NCI-H446 (cell line): Measurements from ENCODE around the gene ZNF775.
A peak's percentile ranks its signal among the peaks of the same experiment; 100 is the strongest.

Source experiments
- DNase-seq, 2 experiments: peaks; one replicate each; lab custom pipeline; 2025; lab: John Stamatoyannopoulos, UW

The ZNF775 gene

DNA sequence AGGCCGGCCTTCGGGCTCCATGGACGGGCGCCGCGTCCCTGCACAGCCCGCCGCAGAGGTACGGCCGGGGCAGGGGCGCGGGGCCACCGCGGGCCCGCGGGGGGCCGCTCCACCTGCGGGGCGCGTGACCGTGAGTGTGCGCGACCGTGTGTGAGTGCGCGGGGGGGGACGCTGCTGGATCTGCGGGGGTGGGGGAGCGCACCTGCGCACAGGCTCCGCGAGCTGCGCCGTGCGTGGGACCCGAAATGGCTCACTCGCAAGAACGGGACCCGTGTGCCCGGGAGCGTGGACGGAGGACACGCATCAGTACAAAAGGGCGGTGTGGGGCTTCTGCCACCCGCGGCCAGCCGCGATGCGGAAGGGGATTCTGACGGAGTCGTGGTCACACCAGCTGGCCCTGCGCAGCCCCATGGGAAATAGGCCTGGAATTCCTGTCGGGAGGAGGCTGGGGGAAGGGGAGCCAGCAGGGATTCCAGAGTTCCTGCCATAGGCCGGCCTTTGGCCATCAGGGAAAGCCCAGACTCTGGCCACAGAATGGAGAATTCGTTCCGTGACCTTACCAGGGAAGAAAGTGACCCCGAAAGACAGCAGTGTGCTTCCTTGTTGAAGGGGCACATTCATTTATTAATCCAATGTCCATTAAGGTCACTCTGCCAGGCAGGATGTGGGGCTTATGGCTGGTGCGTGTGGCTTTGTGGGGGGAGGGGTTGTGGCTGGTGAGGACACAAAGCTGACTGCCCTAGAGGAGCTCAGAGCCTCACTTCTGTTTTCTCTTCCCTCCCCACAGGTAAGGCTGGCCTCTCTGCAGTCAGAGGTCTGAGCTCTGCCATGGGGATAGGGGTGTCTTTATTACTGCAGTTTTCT lies 10.0 kb upstream of the ZNF775 start:
- DNase-seq, result peak in 1 of 2 experiments; percentile 29

DNA sequence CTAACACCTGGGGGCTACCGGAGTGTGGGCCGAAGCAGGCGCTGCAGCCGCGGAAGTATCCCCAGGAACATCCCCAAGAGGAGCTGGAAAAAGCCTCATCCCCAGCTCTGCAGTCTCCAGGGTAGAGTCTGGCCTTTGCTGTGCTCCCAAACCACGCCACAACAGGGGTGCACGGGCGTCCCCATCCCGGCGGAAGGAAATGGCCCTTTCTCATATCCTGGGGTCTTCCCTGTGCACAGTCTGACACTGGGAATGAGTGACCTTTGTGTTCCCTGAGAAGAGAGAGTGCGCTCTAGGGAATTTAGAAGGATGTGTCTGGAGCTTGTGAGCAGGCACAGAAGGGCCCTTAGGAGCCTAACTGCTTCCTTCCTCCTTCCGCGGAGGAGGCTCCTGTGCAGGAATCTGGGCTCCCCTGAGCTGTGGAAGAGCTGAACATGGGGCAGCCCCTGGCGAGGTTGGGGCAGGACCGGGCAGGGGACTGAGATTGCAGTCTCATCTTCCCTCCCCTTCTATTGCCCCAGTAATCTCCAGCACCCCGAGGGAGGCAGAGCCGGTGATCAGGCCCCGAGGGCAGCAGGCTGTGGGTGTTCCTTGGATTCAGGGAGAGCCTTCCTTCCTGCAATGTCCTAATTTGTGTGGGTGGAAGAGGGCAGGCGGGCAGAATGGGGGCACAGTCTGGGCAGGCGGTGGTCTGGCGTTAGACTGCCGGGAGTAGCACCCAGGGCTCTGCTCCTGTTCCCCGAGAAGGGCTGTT lies 9.2 kb upstream of the ZNF775 start:
- no peak for DNase-seq

- no peak for DNase-seq
These were observed 8.5 kb upstream of the ZNF775 start for GRCh38 chr7:150370612-150371071.

- DNase-seq, result no peak
These were observed 7.8 kb upstream of the ZNF775 start for GRCh38 chr7:150371131-150371995.

GRCh38 chr7:150371996-150372270 lies 7.2 kb upstream of the ZNF775 start:
- no peak for DNase-seq

GRCh38 chr7:150372271-150373048 lies 6.7 kb upstream of the ZNF775 start:
- DNase-seq, result no peak

- DNase-seq, result no peak
These were observed 5.9 kb upstream of the ZNF775 start for GRCh38 chr7:150373049-150373801.

GRCh38 chr7:150374026-150374425 lies 5.1 kb upstream of the ZNF775 start:
- no peak for DNase-seq

DNA sequence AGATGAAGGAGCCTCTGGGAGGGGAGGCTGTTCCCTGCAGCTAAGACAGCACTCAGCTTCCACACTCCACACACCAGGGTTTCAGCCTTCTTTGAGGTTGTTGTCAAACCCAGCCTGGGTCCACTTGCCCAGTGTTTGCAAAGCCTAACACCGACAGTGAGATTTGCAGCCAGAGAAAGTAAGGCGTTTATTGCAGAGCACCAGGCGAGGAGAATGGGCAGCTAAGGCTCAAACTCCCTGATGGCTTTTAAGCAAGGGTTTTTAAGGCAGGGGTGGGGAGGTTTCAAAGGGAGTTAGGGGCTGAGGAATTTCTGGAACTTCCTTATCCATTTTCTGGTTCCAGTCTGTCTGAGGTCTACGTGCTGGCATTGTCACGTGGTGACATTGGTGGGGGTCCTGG lies 4.7 kb upstream of the ZNF775 start:
- DNase-seq, result no peak

- no peak for DNase-seq
These were observed 3.2 kb upstream of the ZNF775 start for GRCh38 chr7:150375662-150376521.

DNA sequence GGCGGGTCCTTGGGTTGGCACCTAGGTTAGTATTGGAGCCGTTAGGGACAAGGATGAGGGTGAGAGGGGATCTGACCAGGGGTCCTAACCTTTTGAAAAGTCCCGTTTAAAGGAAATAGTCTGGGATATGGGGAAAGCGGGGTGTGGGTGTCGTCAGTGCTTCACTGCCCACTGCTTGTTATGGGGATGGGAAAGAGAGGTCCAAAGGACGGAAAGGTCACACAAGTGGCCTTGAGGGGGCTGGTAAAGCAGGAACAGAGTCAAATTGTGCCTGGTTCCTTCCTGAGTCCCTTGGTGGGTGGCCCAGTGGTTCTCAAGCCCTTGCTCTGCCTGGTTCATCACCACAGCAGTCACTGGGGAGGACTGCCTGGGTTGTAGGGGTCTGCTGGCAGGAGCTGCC lies 2.6 kb upstream of the ZNF775 start:
- no peak for DNase-seq

DNA sequence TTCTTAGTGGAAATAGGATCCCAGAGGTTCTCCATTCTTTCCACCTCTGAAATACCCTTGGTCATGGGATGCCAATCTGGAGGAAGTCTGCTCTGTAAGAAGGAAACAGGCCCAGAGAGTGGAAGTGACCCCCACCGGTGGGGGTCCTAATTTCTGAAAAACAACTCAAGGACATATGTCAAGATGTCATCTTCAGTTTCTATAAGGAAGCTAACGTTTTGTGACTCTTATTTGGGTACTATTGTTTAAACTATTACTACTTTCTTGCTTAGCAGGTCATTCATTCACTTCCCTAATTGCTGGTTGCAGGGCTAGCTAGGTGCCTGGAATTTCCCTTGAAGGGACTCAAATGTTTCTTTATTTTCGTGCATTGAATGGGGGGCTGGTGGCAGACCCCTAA lies 1.9 kb upstream of the ZNF775 start:
- DNase-seq, result no peak

GRCh38 chr7:150377635-150378034 lies 1.5 kb upstream of the ZNF775 start:
- no peak for DNase-seq

GRCh38 chr7:150378115-150378852 lies 846 bp upstream of the ZNF775 start:
- DNase-seq, result no peak

DNA sequence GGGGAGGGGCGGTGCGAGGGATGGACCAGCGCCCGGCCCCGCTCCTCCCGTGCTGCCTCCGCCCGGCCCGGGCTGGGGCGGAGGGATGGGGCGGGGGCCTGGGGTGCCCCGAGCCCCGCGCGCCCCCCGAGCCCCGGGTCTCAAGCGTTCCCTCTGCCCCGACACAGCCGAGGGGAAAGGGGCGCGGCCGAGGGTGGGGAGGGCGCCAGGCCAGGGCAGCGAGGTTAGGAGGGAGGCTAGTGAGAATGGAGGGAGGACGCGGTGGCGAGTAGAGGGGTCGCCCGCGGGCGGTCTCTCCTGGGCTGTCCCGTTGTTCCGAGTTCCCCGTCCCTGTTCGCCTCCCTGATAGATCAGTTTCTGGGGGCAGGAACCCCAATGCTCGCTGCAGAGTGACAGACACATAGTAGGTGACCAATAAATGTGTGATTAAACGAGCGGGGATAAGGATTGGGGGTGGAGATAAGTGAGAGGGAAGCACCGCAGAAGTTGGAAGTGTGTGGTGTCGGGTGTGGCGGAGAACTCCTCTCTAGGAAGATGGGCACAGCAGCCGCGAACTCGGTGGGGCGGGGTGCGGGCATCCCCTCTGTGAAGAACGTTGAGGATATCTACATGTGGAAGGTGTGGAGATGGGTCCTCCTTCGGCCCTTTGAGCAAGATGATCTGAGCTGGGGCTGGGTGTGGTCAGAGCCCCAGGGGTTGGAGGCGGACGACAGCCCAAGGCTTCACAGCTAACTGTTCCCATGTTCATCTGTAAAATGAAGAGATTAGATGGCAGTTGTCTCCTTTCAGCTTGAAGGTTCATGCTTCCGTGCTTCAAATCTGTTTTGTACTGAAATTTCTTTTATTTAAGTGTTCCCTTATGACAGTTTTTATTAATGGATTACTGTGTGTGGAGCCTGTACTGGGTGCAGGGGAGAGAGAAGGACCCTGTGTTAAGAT lies 580 bp downstream of the ZNF775 start:
- no peak for DNase-seq

DNA sequence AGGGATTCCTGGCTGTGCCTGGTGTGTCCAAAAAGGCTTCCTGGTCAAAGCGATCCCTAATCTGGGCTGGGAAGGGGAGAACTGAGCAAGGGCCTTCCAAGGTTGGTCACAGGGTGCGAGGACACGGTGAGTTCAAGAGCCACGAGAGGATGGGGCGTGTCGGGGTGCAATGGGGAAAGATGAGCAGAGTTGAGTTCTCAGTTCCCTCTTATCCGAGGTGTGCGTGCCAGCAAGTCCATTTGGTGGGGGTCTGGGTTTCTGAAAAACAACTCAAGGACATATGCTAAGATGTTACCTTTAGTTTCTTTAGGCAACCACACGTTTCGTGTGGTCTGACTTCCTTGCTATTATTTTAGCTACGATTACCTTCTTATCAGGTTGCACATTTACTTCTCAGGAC lies 1.3 kb downstream of the ZNF775 start:
- no peak for DNase-seq

DNA sequence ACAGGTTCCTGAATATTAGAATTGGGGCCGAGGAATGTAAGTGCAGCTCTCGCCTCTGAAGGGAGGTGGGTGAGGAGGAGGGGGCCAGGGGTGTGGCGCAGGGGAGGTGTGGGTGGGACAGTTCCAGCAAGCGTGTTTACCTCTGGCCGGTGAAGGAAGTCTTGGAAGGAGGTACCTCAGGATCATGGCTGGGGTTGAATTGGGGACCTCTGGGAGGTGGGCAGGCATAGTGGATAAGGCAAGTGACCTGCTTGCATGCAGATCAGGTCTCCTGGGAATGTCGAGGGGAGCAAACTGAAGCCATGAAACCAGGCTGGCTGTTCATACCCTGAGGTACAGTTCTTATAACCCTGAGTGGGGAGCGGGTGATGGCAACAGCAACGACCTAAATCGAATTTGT lies 2.0 kb downstream of the ZNF775 start:
- DNase-seq, result no peak

DNA sequence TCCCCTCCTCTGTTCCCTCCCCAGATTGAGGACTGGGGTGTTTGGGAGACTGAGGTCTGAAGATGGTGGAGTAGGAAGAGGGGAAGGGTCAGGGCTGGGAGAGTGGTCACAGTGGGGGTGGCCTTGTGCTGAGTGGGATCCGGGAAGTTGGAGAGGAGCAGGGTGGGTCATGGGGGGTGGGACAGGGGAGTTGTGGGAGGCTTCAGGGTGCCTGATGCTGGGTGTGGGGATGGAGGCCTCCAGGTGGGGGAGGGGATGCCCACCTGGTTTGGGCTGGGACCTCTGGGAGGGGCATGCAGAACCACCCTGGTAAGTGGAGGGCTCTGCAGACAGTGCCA lies 2.6 kb downstream of the ZNF775 start:
- DNase-seq, result no peak
